ENCODE results near the gene JADE1. TPM values are rescaled to one million over a fixed set of nuclear protein-coding genes. Genes with fewer than 3 reads are reported as not detected.

Gene JADE1
- total RNA-seq, result 24.3 TPM
- long read RNA-seq, full-length matches to known transcripts, result 17 of 24 reads
- long read RNA-seq, partial matches to known transcripts, result 0 of 24 reads
- long read RNA-seq, other reads (novel, unspliced or antisense), result 7 of 24 reads

DNA sequence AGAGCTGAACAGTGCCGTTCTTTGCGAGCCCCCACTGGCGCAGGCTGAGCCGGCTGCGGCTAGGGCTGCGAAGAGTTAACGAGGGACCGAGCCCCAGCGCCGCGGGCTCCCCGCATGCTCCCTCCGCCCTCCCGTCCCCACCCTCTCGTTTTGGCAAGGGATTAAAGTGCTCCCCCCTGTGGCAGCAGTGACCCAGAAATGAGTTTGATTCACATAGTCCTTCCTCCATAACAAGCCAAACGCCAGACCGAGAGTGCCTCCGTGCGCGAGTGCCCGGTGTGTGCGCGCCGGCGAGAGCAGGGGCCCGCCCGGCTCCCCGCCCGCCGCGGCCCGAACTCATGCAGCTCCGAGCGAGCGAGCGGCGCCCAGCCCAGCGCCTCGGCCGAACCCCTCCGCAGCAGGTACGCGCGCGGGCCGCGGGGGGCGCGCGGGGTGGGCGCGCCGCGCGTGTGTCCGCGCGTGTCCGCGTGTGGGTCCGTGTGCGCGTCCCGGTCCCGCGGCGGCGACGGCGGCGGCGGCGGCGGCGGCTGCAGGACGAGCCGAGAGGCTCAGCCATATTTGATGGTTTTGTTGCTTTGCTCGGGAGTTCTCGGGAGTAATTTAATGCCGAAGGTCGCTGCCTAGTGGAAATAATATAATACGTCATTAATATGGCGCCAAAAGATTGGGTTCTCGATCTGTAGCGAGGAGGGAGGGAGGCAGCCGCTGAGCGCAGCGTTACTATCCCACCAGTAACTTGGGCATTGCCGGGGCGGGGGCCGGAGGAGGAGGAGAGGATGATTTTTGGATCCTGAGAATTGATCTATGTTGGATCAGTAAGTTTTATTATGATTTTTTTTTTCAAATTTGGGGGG is at the start of gene JADE1:
Gene JADE1, plus strand, starts transcription at position 224 of the 854 bp plus-strand sequence. CDS start 22,059 bp downstream, outside the sequence.
- intact Hi-C loops (cut with DNase I), result loop anchor here (2.0 to 10.0 kb wide), 7 partner anchors 35 to 523 kb away; partner anchors contain the start of genes C4orf33, PGRMC2 and SCLT1
- peak; percentile 92 for DNase-seq (ENCODE audit: missing footprints)
- ATAC-seq, result peak; percentile 76

GRCh38 chr4:128766781-128767180 is 42.7 kb upstream of the JADE1 start:
- DNase-seq (ENCODE audit: missing footprints) (no peak), ATAC-seq (no peak)
- intact Hi-C loops (cut with DNase I), result no loop called here

DNA sequence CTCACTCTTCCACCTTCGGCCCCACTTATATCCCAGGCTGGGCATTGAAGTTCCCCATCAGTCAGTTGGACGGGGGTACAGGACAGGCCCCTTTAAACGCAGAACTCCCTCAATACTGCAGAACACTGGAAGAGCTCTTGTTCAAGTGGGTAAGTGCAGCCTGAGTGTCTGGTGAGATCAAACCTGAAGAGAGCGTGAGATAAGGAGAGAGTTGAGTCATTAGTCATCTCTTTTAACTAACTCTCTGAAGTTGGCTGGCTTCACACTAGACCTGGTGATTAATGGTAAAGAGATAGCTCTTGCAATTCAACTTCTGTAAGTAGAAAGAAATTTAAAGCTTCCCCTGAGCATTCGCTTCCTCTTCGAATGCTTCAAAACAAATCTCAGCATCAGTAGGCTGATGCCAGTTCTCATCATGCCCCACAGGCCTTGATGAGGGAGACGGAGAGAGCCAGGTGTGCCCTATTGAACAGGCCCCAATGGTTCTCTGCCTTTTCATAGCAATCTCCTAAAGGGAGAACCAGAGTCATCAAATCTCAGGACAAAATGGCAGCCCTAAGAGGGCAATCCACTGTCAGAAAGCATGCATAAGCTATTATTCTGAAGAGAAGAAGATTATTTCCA is 41.0 kb upstream of the JADE1 start:
- intact Hi-C loops (cut with DNase I), result no loop called here
- ATAC-seq (no peak), DNase-seq (ENCODE audit: missing footprints) (no peak)

DNA sequence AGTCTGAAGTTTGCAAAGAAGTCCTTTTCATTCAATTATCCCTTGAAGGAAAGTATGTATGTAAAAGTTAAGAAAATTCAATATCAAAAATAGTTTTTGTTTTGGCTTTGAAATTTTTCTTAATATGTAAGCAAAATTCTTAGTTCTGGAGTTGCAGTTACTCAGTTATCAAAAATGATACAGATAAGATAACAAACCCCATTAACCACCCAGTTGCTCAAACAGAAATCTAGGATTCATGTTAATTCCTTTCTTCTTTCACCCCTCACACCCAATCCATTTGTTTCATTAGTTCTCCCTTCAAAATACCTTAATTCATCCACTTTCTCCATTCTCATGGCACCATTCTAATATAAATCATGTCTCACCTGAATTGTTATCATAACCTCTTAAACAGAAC is 40.5 kb upstream of the JADE1 start:
- no peak for DNase-seq (ENCODE audit: missing footprints)
- ATAC-seq, result no peak
- intact Hi-C loops (cut with DNase I), result no loop called here

DNA sequence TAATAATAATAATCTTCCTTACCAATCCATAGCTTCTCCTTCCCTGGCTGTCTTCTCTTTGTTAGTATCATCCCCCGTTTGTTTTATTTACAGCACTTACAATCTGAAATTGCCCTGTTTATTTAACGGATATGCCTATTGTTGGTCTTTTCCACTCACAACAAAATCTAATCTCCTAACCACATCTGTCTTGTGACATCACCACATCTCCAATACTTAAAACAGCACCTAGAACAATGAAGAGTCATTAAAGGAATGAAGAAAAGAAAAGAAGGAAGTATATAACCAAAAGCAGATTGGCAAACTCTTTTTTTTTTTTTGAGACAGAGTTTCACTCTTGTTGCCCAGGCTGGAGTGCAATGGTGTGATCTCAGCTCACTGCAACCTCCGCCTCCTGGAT is 38.7 kb upstream of the JADE1 start:
- no peak for ATAC-seq
- no peak for DNase-seq (ENCODE audit: missing footprints)

DNA sequence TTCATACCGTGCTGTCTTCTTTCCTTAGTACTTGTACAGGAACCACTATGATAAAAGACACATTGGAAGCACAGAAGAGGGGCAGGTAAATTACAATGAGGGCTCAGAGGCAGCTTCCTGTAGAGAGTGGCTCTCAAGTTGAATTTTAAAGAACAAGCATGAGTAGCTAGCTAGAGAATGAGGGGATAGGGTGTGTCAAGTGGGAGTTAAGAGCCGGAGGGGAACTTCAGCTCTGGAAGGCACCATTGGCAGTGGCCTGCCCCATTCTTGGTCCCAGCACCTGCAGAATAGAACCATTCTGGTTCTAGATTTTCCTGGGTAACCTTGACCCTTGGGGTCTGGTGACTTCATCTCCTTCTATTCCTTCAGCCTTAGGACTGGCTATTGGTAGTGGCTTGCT is 34.0 kb upstream of the JADE1 start:
- ATAC-seq, result no peak
- intact Hi-C loops (cut with DNase I), result no loop called here
- no peak for DNase-seq (ENCODE audit: missing footprints)

More for the DNA sequence above, 38.7 kb upstream of the JADE1 start:
- intact Hi-C loops (cut with DNase I), result no loop called here

- DNase-seq (ENCODE audit: missing footprints), result no peak
- ATAC-seq, result no peak
- intact Hi-C loops (cut with DNase I), result no loop called here
These were observed 33.6 kb upstream of the JADE1 start for GRCh38 chr4:128775916-128776315.

DNA sequence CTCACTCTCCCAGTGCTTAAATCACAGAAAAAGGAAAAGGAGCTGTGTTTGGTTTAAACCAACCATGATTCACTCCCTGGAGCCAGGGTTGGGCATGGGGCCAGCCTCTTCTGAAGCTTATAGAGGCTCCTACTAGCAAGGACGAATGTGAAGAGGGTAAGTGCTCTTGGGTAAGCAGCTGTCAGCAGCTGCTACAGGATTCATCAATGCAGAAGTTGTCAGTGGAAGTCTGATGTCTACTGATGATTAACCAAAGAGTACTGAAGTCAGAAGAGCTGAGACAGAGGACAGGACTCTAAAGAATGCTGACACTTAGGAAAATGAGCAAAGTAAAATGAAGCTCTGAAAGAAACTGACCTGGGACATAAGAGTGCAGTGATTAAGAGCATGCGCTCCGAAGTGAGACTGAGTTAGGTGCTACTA is 32.7 kb upstream of the JADE1 start:
- peak; percentile 79 for ATAC-seq
- peak; percentile 77 for DNase-seq (ENCODE audit: missing footprints)

DNA sequence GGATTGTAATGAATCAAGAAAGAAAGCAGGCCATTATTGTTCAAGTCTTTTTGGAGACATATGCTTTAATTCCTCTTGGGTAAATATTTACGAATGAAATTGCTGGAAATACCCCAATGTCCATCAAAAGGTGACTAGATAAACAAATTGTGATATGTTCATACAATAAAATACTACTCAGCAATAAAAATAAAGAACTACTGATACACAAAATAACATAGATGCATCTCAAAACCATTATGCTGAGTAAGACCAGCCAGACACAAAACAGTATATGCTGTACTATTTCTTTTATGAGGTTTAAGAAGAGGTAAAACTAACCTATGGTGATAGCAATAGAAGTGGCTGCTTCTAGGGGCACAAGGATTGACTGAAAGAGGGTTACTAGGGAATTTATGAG is 28.8 kb upstream of the JADE1 start:
- no peak for DNase-seq (ENCODE audit: missing footprints)
- ATAC-seq, result no peak
- intact Hi-C loops (cut with DNase I), result no loop called here

More for the DNA sequence above, 32.7 kb upstream of the JADE1 start:
- intact Hi-C loops (cut with DNase I), result no loop called here

DNA sequence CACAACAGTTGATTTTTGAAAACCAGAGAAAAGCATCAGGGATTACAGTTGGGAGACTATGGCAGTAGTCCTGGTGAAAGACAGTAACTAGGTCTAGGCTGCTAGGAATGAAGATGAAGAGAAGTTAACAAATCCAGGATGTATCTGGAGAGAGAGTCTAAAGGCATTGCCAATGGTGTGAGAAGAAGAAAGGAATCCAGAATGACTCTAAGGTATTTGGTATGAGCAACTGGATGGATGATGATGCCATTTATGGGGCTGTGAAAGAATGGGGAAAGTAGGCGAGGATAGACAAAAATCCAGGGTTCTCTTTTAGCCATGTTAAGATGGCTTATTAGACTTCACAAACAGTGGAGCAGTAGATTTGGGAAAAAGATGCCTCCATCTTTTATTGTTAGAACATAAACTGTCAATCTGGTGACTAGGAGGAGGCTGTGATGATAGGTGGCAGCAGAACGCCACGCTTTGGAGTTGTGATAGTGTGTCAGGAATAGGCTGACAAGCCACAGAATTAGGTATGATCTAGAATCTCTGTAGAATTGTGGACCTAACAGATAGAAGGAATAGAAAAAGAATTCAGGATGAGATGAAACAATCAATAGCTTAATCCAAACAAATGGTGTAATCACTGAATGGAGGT is 27.3 kb upstream of the JADE1 start:
- ATAC-seq (peak; percentile 73), DNase-seq (ENCODE audit: missing footprints) (no peak)
- intact Hi-C loops (cut with DNase I), result loop anchor here (1.0 kb wide), 1 partner anchor 81 kb away; no protein-coding TSS in a partner anchor

GRCh38 chr4:128782875-128783614 is 26.5 kb upstream of the JADE1 start:
- DNase-seq (ENCODE audit: missing footprints), result no peak
- ATAC-seq, result peak; percentile 70
- intact Hi-C loops (cut with DNase I), result loop anchor here (1.0 kb wide), 1 partner anchor 80 kb away; no protein-coding TSS in a partner anchor

- intact Hi-C loops (cut with DNase I), result no loop called here
- DNase-seq (ENCODE audit: missing footprints) (no peak), ATAC-seq (no peak)
These were observed 21.8 kb upstream of the JADE1 start for GRCh38 chr4:128787509-128788311.

DNA sequence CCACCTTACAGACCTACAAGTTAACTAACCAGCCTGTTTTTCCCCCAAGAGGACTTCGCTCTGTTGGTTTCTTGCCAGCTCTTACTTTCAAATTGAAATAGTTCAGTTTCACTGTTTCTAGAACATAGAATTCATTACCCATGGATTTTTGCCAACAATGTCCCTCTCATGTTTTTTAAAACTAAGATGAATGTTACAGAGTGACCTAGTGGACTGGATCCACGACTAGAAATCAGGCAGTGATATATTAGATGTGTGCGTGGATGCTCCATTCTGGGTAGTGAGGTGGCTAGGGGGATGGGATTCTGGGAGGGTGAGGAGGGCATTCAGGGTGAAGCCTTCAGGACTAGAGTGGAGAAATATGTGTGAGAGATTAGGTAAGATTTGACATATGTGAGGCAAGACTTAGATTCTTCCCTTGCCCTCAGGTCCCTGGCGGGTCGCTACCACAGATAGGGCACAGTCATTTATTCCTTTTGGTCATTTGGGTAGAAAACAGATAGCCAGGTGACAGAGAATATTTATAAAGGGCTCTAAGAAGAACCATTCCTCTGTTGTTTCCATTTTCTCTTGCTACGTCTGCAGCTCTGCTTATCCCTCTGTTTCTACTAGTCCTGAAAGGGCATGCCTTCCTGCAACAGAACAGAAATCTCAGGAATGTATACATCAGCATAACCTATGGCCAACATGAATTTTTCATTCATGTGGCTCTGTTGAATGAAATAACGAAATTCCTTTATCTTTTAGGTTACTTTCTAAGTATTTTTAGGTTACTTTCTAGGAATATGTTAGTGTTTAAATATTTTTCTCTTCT is 15.4 kb upstream of the JADE1 start:
- intact Hi-C loops (cut with DNase I), result no loop called here
- no peak for DNase-seq (ENCODE audit: missing footprints)
- no peak for ATAC-seq

- intact Hi-C loops (cut with DNase I), result no loop called here
- ATAC-seq, result no peak
- DNase-seq (ENCODE audit: missing footprints), result no peak
These were observed 12.6 kb upstream of the JADE1 start for GRCh38 chr4:128796934-128797333.

GRCh38 chr4:128800284-128800683 is 9.2 kb upstream of the JADE1 start:
- intact Hi-C loops (cut with DNase I), result no loop called here
- ATAC-seq (no peak), DNase-seq (ENCODE audit: missing footprints) (no peak)

- ATAC-seq (no peak), DNase-seq (ENCODE audit: missing footprints) (no peak)
- intact Hi-C loops (cut with DNase I), result no loop called here
These were observed 8.7 kb upstream of the JADE1 start for GRCh38 chr4:128800701-128801284.

Measured in Right ventricle myocardium inferior (tissue), 1 donor.